G401.6 (cell line): ENCODE measurements around the gene AGPAT3.
"Not testable (repeated sequence)": the region's sequence is repeated elsewhere in the genome, so short reads cannot be mapped to it uniquely, and the experiment has no call there.

ENCODE experiments used
- FAIRE-seq: peaks from 2 replicates; lab custom pipeline; 2012; peaks lifted over from hg19 to GRCh38; lab: Jason Lieb, UNC

Gene AGPAT3

DNA sequence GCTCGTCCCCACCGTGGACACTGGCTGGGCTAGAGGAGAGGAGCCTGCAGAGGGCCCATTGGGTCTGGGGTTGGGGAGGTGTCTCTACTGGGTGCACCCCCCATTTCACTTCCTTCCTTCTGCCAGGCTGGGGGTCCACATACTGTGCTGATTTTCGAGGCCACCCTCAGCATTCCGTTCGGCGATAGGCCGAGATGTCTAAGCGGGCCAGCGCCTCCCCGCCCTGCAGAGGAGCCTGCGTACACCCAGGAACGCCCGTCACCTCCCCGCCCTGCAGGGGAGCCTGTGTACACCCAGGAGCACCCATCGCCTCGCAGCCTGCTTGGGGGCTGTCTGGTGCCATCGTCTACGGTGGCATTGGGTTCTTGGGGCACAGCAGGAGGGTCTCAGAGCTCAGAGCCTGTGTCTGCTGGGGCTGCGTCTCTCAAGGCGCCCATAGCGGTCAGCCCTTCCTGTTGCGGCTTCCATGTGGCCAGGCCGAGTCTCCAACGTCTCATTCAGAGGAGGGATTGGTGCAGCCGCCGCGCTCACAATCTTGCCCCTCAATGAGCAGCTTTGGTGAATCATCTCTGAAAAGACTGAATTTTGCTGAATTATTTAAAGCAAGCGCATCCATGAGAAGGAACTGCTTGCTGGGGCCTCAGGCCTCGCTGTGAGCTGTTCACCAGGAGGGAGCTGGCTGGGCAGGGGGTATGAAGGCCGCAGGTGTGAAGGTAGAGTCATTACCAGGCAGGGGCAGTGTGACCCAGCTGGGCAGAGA, 30.7 kb upstream of the AGPAT3 start:
- FAIRE-seq: no peak

GRCh38 chr21:43835050-43835449, 30.0 kb upstream of the AGPAT3 start:
- FAIRE-seq: no peak

DNA sequence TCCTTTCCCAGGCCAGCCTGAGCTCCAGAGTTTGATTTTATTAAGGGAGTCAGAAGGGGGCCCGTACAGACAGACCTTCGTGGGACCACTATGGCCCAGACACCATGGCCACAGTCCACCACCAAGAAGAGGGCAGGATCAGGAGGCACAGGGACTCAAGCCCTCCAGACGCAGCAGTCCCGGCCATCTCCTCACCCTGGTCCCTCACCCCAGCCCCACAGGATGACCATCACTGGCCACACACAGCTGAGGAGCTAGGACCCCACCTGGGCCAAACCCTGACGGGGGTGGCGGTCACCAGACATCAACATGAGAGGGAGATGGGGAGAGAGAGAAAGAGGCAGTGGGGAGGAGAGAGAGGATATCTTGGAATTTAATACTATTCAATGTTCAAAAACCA, 29.2 kb upstream of the AGPAT3 start:
- no peak for FAIRE-seq

GRCh38 chr21:43836616-43837015, 28.4 kb upstream of the AGPAT3 start:
- no peak for FAIRE-seq

DNA sequence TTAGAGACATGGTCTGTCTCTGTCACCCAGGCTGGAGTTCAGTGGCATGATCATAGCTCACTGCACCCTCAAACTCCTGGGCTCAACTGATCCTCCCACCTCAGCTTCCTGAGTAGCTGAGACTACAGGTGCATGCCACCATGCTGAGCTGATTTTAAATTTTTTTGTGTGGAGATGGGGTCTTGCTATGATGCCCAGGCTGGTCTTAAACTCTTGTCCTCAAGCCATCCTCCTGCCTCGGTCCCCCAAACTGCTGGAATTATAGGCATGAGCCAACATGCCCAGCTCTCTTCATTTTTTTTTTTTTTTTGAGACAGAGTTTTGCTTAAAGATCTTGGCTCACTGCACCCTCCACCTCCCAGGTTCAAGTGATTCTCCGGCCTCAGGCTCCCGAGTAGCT, 24.8 kb upstream of the AGPAT3 start:
- no peak for FAIRE-seq

GRCh38 chr21:43842742-43843141, 22.3 kb upstream of the AGPAT3 start:
- FAIRE-seq: no peak

DNA sequence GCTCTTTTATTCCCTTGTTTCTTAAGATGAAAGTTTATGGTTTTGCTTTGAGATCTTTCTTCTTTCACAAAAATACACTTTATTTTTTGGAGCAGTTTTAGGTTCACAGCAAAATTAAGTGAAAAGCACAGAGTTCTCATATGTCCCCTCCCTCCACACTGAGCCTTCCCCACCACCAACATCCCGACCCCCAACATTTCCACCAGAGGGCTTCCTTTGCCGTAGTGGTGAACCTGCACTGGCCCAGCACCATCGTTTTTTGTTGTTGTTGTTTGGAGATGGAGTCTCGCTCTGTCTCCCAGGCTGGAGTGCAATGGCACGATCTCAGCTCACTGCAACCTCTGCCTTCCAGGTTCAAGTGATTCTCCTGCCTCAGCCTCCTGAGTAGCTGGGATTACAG, 20.1 kb upstream of the AGPAT3 start:
- FAIRE-seq: not testable (repeated sequence)

- FAIRE-seq: no peak
Measured at GRCh38 chr21:43845386-43845785, 19.6 kb upstream of the AGPAT3 start.

DNA sequence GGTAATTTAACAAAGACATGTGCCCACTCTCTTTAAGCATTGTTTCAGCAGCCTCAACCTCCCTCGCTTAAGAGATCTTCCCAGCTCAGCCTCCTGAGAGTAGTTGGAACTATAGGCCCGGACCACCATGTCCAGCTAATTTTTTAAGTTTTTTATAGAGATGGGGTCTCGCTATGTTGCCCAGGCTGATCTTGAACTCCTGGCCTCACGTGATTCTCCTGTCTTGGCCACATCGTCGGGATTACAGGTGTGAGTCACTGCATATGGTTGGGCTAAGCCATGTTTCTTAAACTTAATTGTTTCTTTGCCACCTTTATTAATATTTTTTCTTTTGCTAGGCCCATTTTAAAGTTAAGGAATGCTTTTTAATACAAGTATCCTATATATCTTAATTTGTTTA, 18.6 kb upstream of the AGPAT3 start:
- FAIRE-seq: no peak

GRCh38 chr21:43847301-43847700, 17.7 kb upstream of the AGPAT3 start:
- no peak for FAIRE-seq

DNA sequence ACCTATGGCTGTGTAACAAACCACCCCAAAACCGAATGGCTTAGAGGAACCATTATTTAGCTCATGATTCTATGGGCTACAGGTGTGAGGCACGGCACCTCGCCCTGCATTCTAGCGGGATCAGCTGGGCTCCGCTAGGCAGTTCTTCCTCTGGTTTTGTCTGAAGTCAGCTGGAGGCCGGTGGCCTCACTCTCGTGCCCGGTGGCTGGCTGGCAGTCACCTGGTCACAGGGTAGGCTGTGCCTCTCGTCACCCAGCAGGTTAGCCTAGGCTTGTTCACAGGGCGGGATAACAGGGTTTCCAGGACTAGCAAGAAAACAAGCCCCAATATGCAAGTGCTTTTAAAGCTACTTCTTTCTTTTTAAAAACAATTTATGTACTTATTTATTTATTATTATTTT, 16.3 kb upstream of the AGPAT3 start:
- no peak for FAIRE-seq

DNA sequence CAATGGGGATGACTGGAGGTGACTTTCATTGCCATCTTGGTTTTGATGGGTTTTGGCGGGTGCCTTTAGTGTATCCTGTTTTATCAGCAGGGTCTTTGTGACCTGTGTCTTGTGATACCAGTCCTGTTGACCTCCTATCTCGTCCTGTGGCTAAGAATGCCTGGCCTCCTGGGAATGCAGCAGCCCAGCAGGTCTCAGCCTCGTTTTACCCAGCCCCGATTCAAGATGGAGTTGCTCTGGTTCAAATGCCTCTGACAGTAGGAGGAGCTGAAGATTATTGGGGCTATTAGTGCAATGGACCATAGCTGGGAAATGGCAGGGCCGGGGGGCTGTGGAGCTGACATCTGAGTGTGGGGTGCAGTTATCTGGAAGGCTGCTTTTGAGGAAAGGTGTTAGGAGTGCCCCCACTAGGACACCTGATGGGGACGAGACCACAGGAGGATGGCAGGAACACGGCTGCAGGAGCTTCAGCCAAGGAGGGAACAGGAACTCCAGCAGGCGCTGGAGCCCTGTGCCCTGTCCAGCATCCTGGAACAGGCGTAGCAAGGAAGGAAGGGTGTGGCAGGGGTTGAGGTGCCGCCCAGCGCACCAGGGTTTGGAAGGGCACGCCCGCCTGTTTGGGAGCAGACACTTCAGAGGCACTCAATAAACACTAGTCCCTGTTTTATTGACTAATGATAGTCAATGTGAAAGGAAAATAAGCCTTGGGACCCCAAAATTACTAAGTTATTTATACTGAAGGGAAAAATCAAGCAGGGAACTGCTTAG, 15.3 kb upstream of the AGPAT3 start:
- FAIRE-seq: no peak

DNA sequence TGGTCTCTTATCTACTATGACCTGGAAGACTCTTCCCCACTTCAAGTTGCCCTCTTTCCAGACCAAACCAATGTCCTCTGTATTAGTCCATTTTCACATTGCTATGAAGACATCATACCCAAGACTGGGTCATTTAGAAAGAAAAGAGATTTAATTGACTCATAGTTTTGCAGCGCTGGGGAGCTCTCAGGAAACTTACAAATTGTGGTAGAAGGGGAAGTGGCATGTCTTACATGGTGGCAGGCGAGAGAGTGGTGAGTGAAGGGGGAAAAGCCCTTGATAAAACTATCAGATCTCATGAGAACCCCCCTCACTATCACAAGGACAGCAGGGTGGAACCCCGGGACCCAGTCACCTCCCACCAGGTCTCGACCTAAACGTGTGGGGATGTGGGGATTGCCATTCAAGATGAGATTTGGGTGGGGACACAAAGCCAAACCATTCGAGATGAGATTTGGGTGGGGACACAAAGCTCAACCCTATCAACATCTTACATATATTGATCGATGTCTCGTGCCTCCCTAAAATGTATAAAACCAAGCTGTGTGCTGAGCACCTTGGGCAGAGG, 14.2 kb upstream of the AGPAT3 start:
- no peak for FAIRE-seq

DNA sequence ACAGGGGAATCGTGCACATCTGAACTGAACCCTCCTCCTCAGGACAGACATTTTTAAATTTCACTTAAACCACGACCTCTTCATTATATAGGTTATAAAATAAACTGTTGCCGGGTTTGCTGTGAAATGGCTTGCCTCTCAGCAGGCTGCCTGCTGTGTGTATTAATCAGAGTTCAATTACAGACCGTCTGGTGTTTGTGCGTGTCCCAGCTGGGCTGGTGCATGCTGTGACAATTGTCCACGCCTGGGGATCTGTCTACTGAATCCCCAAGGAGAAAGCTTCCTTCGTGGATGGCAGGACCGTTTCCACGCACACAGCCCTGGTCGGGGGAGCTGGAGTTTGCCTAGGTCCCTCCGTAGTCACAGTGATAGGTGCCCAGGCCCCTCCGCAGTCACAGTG, 13.4 kb upstream of the AGPAT3 start:
- FAIRE-seq: no peak

DNA sequence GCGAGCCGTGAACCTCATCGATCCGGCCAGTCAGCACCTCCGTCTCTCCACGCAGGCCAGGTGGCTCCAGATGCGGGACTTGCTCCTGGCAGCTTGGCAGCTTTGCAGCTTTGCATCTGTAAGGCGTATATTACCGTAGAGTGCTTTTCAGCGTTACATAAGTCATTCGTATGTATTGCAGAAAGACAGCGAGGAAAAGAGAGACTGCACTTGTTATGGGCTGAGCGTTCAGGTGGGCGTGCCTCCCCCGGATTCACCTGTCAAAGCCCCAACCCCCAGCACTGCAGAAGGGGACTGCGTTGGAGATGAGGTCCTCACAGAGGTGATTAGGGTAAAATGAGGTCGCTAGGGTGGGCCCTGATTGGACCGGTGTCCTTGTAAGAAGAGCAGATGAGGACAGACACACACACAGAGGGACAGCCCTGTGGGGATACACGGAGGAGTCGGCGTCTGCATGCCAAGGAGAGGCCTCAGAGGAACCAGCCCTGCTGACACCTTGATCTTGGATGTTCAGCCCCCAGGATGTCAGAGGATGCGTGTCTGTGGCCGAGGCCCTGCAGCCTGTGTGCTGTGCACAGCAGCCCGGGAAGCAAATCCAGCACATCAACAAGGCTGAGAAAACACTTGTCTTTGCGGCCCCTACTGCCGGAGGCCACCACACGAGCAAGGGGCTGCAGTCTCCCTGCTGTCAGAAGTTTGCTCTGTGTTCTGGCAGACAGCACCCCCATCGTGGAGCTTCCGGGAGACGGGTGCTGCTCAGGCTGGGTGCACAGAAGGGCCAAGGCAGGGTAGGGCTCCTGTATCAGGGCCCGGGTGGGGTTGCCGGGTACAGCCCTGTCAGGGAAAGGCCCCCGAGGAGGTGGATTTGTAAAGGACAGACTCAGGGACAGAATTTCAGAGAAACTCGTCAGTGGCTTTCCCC, 10.9 kb upstream of the AGPAT3 start:
- FAIRE-seq: no peak

DNA sequence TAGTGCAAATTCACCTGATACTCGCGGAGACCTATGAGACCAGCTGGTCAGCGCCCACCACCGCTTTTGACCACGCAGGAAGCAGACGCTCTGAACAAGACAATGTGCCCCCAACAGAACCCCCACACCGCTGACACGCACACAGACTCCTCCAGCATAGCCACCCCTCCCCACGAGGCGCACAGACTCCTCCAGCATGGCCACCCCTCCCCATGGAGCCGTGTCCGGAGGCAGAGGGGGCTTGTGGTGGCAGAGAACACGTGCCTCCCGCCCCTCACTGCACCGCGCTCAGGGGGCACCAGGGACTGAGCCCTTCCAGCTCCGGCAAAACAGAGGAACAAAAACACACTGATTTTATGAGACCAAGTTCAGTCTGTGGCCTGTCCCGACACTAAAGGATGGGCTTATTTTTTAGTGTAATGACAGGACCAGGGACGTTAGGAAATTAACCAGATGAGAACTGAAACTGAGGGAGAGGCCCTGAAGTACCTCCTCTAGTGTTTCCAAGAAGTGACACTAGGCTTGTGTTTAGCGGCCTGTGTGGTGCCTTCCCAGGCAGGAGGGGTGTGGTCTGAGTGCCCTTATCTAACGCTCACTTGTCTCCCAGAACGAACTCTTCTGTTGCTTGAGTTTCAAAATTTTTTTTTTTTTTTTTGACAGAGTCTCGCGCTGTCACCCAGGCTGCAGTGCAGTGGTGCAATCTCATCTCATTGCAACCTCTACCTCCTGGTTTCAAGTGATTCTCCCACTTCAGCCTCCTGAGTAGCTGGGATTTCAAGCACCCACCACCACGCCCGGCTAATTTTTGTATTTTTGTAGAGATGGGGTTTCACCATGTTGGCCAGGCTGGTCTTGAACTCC, 10.0 kb upstream of the AGPAT3 start:
- FAIRE-seq: no peak

GRCh38 chr21:43855955-43856354, 9.1 kb upstream of the AGPAT3 start:
- no peak for FAIRE-seq

DNA sequence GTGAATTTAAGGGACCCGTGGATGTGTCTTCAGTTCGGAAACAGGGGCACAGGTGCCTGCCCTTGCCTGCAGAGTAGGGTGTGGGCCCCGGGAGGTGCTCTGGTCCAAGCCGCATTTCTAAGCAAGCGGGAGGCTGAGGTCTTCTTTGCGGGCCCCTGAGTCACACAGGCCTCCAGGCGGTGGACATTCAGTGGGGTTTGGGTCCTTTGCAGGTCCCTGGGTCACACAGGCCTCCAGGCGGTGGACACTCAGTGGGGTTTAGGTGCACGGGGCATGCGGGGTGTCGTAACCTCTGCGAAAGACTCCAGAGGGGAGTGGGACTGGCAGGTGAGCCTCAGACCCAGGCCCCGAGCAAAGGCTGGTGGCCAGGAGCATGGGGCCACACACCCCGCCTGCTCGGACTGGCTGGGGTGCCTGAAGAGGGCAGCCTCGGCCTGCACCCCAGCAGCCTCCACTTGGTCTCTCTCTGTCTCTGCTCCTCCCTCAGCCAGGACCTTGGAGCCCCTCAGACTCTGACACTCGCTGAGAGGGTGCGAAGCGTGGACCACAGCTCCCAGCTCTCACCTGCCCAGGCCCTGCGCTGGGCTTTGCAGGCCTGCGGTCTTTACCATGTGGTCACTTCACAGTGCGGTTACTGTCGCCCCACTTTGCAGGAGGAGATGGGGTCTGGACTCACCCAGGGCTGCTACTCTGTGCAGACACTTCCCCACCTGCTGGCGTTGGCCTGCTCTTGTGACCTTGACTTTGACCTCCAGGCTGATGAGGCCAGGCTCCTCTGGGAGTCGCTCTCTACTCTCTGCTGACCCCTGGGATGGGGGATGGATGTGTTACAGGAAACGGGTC, 6.0 kb upstream of the AGPAT3 start:
- FAIRE-seq: no peak

DNA sequence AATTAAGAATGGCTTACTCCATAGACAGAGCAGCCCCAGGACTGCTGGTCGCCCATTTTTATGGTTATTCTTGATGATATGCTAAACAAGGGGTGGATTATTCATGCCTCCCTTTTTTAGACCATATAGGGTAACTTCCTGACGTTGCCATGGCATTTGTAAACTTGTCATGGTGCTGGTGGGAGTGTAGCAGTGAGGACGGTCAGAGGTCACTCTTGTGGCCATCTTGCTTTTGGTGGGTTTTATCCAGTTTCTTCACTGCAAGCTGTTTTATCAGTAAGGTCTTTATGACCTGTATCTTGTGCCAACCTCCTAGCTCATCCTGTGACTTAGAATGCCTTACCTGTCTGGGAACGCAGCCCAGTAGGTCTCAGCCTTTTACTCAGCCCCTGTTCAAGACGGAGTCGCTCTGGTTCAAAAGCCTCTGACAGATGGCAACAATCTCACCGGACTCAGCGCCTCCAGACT, 5.2 kb upstream of the AGPAT3 start:
- no peak for FAIRE-seq

DNA sequence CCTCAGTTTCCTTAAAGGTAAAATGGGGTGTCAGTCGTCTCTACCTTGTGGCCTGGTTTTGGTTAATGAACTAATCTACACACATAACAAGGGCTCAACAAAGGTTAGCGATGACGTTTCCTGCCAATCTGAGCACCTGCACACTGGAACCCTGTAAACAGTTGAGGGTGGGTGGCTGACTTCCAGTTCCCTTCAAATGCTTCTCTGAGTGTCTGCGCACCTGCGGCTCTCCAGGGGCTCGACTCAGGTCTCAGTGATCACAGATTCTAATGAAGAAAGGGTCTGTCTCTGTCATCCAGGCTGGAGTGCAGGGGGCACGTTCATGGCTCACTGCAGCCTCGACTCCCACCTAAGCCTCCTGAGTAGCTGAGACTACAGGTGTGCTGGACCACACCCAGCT, 3.3 kb upstream of the AGPAT3 start:
- no peak for FAIRE-seq
